Dermis microvascular lymphatic vessel endothelial cell (primary cell): ENCODE data around the gene LSM14A. TPM values are rescaled to one million over a fixed set of nuclear protein-coding genes. Genes with fewer than 3 reads are reported as not detected.
A peak's percentile ranks its signal among the peaks of the same experiment; 100 is the strongest.
"Not testable (repeated sequence)": the region's sequence is repeated elsewhere in the genome, so short reads cannot be mapped to it uniquely, and the experiment has no call there.

Experiments used
- DNase-seq, 2 donors: peaks; one replicate each; pipeline versions ENCODE4 v3.0.0 to v3.0.0-alpha.2; 2010; ENCODE audit warnings: low read depth in 2 of 2
- total RNA-seq: library from RNA; depleted of rRNA; stranded (reverse); fragments of >200 nt; gene quantifications from 2 replicates; pipeline ENCODE4 v1.2.1, GENCODE V29; 2014

LSM14A gene
- total RNA-seq, 1 donor from 2014 or later, result 108 TPM

DNA sequence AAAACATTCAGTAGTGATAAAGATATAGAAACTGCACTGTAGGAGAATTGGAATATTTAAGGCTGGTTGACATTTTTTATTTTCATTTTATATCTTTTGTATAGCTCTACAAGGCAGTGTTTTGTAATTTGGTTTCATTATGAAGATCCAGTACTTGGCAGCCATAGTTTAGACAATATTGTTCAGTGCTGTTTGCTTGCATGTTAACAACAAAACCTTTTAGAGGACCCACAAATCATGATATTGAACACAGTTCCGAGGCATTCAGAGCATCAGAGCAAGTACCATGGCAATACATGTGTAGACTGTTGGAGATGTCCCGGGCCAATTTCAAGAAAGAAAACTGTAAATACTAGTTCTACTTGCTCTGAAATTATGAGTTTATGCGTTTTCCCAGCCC is 56.5 kb downstream of the LSM14A start:
- DNase-seq, result no peak

DNA sequence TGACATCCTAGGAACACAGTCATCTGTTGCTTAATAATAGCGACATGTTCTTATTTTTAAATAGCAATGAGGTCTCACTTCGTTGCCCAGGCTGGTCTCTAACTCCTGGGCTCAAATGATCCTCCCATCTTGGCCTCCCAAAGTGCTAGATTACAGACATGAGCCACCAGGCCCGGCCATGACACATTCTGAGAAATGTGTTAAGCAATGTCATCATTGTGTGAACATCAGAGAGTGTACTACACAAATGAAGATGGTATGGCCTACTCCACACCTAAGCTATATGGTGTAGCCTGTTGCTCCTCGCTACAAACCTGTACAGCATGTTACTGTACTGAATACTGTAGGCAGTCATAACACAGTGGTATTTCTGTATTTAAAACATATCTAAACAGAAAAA is 57.4 kb downstream of the LSM14A start:
- DNase-seq, result no peak

- DNase-seq, result no peak
These were observed 58.5 kb downstream of the LSM14A start for GRCh38 chr19:34230820-34231219.

DNA sequence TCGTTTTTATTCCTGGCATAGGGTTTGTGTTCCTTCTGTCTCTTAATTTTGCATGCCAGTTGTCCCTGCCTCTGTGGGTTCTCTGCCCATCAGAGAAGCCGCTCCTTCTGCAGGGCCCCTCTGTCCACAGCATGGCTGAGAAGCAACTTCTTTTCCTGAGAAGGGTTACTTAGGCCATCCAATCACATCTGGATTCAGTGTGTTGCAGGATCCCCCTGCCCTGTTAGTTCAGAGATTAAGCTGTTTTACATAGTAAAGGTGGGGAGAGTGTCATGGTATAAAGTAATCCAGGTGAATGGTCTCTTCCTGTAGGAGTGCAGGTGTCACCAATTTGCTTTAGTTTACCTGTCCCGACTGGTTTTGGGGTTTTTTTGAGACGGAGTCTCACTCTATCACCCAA is 59.1 kb downstream of the LSM14A start:
- no peak for DNase-seq

DNA sequence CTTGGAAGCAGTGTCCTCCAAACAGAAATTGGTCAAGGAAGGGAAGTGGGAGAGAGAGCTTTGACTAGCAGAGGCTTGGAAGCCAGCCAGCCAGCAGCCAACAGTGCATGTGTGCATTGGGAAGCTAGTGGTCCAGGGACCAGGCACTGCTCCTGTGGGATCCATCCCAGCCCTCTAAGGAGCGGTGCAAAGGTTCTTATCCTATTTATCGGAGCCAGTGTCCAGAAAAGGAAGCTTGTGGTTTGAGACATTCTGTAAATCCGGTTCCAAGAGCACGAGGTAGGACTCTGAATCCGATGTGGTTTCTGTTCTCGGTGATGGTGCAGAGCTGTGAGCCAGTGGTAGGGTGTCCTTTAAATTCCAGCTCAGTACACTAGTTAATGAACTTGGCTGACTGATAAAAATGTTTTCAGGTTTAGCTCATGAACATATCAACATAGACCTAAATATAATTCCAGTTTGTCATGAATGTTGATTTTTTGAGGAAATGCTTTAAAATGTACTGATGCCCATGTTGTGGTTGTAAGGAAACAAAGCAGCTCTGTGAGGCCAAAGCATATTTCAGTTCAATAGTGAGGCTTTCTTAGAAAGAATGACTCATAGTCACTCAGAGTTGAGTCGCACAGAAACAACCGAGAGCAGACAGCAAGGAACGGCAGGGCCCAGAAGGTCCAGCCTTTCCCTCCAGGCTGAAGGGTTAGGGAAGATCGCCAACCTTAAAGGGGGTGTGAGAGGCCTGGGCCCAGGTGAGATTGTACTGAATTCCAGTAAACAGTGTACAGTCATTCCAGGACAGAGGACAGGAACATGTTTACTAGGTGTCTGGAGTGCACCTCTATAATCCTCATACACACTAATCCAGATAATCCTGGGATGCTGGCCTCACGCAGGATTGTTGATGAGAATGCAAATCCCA is 60.5 kb downstream of the LSM14A start:
- DNase-seq, result peak in 1 of 2 donors; percentile 87

GRCh38 chr19:34235425-34235940 is 63.2 kb downstream of the LSM14A start:
- no peak for DNase-seq

GRCh38 chr19:34236035-34236987 is 64.0 kb downstream of the LSM14A start:
- DNase-seq, result no peak

GRCh38 chr19:34237283-34237682 is 65.0 kb downstream of the LSM14A start:
- DNase-seq, result no peak

DNA sequence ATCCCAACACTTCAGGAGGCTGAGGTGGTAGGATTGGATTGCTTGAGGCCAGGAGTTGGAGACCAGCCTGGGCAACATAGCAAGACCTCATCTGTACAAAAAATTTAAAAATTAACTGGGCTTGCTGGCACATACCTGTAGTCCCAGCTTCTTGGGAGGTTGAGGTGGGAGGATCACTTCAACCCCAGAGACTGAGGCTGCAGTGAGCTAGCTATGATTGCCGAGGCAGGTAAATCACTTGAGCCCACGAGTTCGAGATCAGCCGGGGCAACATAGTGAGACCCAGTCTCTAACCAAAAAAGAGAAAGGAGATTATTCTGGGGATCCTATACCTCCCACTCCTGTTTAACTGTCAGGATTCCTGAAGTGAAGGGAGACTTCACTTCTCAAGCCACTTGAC is 65.6 kb downstream of the LSM14A start:
- no peak for DNase-seq

DNA sequence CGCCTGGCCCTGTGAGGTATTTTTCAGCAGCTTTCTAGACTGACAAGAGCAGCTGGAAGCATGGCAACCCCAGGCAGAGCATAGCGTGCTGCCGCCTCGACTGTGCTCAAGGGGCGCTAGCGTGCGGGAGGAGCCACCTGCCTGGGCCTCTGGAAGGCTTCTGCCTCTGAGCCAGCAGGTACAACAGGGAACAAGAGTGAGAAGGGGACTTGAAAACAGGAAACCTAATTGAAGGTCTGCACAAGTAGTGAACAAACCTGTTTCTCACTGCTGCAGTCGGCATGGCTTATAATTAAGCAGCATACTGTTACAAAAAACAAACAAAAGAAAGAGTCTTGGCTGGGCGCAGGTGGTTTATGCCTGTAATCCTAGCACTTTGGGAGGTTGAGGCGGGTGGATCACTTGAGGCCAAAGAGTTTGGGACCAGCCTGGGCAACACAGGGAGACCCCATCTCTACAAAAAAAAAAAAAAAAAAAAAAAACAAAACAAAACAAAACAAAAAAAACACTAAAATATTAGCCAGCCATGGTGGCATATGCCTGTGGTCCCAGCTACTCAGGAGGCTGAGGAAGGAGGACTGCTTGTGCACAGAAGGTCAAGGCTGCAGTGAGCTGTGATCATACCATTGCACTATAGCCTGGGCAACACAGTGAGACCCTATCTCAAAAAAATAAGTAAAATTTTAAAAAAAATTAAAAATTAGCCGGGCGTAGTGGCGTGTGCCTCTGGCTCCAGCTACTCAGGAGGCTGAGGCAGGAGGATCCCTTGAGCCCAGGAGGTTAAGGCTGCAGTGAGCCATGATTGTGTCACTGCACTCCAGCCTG is 69.4 kb downstream of the LSM14A start:
- DNase-seq, result no peak

GRCh38 chr19:34243138-34243875 is 71.0 kb downstream of the LSM14A start:
- DNase-seq, result not testable (repeated sequence)

- DNase-seq, result no peak
These were observed 71.7 kb downstream of the LSM14A start for GRCh38 chr19:34243876-34244578.

- no peak for DNase-seq
These were observed 72.5 kb downstream of the LSM14A start for GRCh38 chr19:34244611-34245299.

DNA sequence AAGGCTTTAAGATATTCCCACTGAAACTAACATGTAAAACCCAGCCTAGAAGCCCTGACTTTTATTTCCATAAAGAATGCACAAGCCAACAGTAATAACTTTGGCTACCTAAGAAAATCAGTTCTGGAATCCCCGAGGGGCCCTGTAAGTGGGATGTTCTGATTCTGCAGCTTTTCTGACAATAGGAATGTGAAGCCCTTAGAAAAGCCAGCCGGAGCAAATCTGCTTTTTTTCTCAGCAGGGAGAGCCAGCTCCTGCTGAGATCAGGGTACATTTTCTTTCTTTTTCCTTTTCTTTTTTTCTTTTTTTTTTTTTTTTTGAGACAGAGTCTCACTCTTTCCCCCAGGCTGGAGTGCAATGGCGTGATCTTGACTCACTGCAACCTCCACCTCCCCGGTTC is 74.0 kb downstream of the LSM14A start:
- DNase-seq, result no peak

DNA sequence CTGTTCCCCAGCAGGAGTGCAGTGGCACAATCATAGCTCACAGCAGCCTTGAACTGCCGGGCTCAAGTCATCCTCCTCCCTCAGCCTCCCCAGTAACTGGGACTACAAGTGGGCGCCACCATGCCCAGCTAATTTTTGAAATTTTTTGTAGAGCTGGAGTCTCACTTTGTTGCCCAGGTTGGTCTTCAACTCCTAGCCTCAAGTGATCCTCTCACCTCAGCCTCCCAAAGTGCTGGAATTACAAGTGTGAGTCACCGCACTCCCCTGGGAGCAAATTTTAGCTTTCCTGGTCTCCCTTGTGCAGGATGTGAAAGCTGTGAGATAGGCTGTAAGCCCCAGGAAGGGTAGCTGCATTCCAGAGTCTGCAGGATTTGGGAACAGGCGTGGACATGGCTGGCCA is 76.6 kb downstream of the LSM14A start:
- DNase-seq, result no peak

- not testable (repeated sequence) for DNase-seq
These were observed 80.9 kb downstream of the LSM14A start for GRCh38 chr19:34253167-34253566.

- DNase-seq, result not testable (repeated sequence)
These were observed 81.4 kb downstream of the LSM14A start for GRCh38 chr19:34253681-34254045.

DNA sequence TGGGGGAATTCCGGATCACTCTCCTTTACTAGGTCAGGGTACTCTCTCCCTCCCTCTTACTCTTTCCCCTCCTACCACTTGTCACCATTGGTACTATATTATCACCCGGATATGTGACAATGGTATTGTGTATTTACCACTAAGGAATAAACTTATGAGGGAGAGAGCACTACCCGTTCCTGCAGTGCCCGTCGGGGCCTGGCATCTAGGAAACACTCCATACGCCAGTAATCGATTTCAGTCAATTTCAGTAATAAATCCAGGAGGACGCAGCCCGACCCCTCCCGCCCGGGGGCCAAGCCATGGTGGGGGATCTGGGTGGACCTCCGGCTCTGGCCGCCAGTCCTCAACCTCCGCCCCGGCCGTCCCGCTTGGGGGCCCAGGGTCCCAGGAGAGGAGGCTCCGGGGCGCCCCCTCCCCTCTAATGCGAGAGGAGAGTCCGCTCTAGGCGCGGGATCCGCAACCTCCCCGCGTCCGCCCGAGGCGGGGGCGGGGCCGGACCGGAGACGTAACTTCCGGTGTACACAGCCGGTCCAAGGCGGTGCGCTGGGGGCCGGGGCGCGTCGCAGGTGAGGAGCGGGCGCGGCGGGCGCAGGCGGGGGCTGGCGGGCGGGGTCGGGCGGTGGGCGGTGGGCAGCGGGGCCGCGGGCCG is 81.9 kb downstream of the LSM14A start, which contains the start of gene GARRE1:
Gene GARRE1 (plus strand): TSS at position 509 of the 652 bp plus-strand sequence. CDS start 45,920 bp downstream, outside the sequence.
- DNase-seq, result peak in 1 of 2 donors; percentile 76
